ENCODE data around the gene RSPH9. TPM values are rescaled to one million over a fixed set of nuclear protein-coding genes. Genes with fewer than 3 reads are reported as not detected.

The RSPH9 gene
- total and polyA plus RNA-seq, 2 experiments from 2014 or later, result 0.10 to 0.39 TPM

DNA sequence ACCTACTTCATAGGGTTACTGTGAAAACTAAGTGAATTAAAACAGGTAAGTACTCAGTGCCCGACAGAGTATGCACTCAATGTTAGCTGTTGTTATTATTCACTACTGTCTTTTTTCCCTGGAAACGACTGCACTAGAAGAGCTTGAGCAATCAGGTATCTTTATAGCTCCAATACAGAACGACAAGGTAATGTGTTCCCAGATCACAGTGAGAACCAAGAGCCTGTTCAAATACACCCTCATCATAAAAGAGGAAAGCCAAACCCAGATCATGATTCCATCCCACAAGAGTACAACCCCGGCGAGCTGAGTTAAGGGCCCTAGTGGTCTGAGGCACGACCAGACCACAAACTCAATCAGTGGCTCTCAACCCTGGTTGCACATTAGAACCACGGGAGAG is 32.9 kb downstream of the RSPH9 start:
- no peak overlapping the region for H3K4me3 Mint-ChIP-seq
- no peaks in the 10 kb centered on the region for H3K9me3 Mint-ChIP-seq
- no peak overlapping the region for H3K27ac Mint-ChIP-seq
- no peak for ATAC-seq
- Histone ChIP-seq H3K4me3 (no peak overlapping the region), H3K4me1 (ENCODE audit: insufficient read depth) (no peaks in the 10 kb centered on the region), H3F3A (replicated peaks; ENCODE audit: low read depth) (no peaks in the 10 kb centered on the region), H3K79me2 (replicated peaks; ENCODE audit: insufficient read depth) (peaks cover 29% of the 10 kb centered on the region), H3K27me3 (ENCODE audit: insufficient read depth) (no peaks in the 10 kb centered on the region), H4K20me1 (replicated peaks; ENCODE audit: insufficient read depth) (peaks cover 22% of the 10 kb centered on the region), H3K9me2 (ENCODE audit: insufficient read depth) (no peaks in the 10 kb centered on the region), H3K4me2 (no peak overlapping the region), H3K27ac (ENCODE audit: low read depth) (no peak overlapping the region), H2AFZ (no peak overlapping the region), H3K36me3 (ENCODE audit: insufficient read depth) (peaks cover 8% of the 10 kb centered on the region; the same call in 1 of the 2 replicates)
- peaks cover 38% of the 10 kb centered on the region for H3K36me3 Mint-ChIP-seq (ENCODE audit: low read depth)
- H3K4me1 Mint-ChIP-seq, result peaks cover 3% of the 10 kb centered on the region
- TF ChIP-seq CREB1 (CRISPR knock-in tag; IDR thresholded peaks at IDR 0.05; ENCODE audit: low read depth), result no peak
- TF ChIP-seq POLR2AphosphoS5 (IDR thresholded peaks at IDR 0.05; ENCODE audit: low read depth), result no peak
- no peak for TF ChIP-seq CTCF (conservative IDR thresholded peaks at IDR 0.05; ENCODE audit: low read depth in 2 of 2)
- no peak for TF ChIP-seq EZH2phosphoT487 (IDR thresholded peaks at IDR 0.05; ENCODE audit: unreplicated experiment)
- TF ChIP-seq ZNF331 (CRISPR knock-in tag; IDR thresholded peaks at IDR 0.05; ENCODE audit: low read depth), result no peak
- TF ChIP-seq, protein P1, sequence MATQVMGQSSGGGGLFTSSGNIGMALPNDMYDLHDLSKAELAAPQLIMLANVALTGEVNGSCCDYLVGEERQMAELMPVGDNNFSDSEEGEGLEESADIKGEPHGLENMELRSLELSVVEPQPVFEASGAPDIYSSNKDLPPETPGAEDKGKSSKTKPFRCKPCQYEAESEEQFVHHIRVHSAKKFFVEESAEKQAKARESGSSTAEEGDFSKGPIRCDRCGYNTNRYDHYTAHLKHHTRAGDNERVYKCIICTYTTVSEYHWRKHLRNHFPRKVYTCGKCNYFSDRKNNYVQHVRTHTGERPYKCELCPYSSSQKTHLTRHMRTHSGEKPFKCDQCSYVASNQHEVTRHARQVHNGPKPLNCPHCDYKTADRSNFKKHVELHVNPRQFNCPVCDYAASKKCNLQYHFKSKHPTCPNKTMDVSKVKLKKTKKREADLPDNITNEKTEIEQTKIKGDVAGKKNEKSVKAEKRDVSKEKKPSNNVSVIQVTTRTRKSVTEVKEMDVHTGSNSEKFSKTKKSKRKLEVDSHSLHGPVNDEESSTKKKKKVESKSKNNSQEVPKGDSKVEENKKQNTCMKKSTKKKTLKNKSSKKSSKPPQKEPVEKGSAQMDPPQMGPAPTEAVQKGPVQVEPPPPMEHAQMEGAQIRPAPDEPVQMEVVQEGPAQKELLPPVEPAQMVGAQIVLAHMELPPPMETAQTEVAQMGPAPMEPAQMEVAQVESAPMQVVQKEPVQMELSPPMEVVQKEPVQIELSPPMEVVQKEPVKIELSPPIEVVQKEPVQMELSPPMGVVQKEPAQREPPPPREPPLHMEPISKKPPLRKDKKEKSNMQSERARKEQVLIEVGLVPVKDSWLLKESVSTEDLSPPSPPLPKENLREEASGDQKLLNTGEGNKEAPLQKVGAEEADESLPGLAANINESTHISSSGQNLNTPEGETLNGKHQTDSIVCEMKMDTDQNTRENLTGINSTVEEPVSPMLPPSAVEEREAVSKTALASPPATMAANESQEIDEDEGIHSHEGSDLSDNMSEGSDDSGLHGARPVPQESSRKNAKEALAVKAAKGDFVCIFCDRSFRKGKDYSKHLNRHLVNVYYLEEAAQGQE (IDR thresholded peaks at IDR 0.05; ENCODE audit: unreplicated experiment), result no peak
- no peak for TF ChIP-seq ZNF462 (CRISPR knock-in tag; IDR thresholded peaks at IDR 0.05)
- no peak for TF ChIP-seq STAT1 (IDR thresholded peaks at IDR 0.05; ENCODE audit: unreplicated experiment)
- TF ChIP-seq ETS1 (IDR thresholded peaks at IDR 0.05), result no peak
- no peak for DNase-seq (ENCODE audit: low spot score)
- peaks cover 2% of the 10 kb centered on the region for H3K27me3 Mint-ChIP-seq (ENCODE audit: insufficient read depth, low read depth, poor library complexity)

All from GM23338 (cell line).